ENCODE data around the gene RPL9. TPM values are rescaled to one million over a fixed set of nuclear protein-coding genes. Genes with fewer than 3 reads are reported as not detected.

Gene RPL9
- total RNA-seq, 1 donor from 2014 or later, result 1,349 TPM

- no peak for TF ChIP-seq CTCF (IDR thresholded peaks at IDR 0.05; ENCODE audit: unreplicated experiment)
- DNase-seq (ENCODE audit: low spot score, unreplicated experiment), result peak; percentile 28
- Mint-ChIP-seq H3K36me3 (ENCODE audit: insufficient read depth) (peaks cover 8% of the 10 kb centered on the region), H3K4me1 (ENCODE audit: low read depth) (peaks cover 16% of the 10 kb centered on the region), H3K9me3 (ENCODE audit: low read depth) (no peaks in the 10 kb centered on the region), H3K27ac (peak overlapping the region; percentile 59), H3K4me3 (ENCODE audit: low read depth) (peak overlapping the region; percentile 70), H3K27me3 (no peaks in the 10 kb centered on the region)
These were observed 11.7 kb downstream of the RPL9 start for GRCh38 chr4:39446842-39447573.

- Mint-ChIP-seq H3K4me1 (ENCODE audit: low read depth) (peaks cover 14% of the 10 kb centered on the region), H3K36me3 (ENCODE audit: insufficient read depth) (peaks cover 4% of the 10 kb centered on the region), H3K27me3 (no peaks in the 10 kb centered on the region), H3K9me3 (ENCODE audit: low read depth) (no peaks in the 10 kb centered on the region), H3K4me3 (ENCODE audit: low read depth) (peak overlapping the region; percentile 70), H3K27ac (no peak overlapping the region)
- no peak for DNase-seq (ENCODE audit: low spot score, unreplicated experiment)
- TF ChIP-seq CTCF (IDR thresholded peaks at IDR 0.05; ENCODE audit: unreplicated experiment), result no peak
These were observed 12.3 kb downstream of the RPL9 start for GRCh38 chr4:39446483-39446841.

- Mint-ChIP-seq H3K4me3 (ENCODE audit: low read depth) (no peak overlapping the region), H3K27me3 (peaks cover 3% of the 10 kb centered on the region), H3K4me1 (ENCODE audit: low read depth) (no peaks in the 10 kb centered on the region), H3K36me3 (ENCODE audit: insufficient read depth) (no peaks in the 10 kb centered on the region), H3K27ac (no peak overlapping the region), H3K9me3 (ENCODE audit: low read depth) (no peaks in the 10 kb centered on the region)
- TF ChIP-seq CTCF (IDR thresholded peaks at IDR 0.05; ENCODE audit: unreplicated experiment), result no peak
- no peak for DNase-seq (ENCODE audit: low spot score, unreplicated experiment)
These were observed 15.7 kb downstream of the RPL9 start for GRCh38 chr4:39442998-39443397.

GRCh38 chr4:39441593-39441992, 17.1 kb downstream of the RPL9 start:
- Mint-ChIP-seq H3K36me3 (ENCODE audit: insufficient read depth) (no peaks in the 10 kb centered on the region), H3K27me3 (peaks cover 3% of the 10 kb centered on the region), H3K9me3 (ENCODE audit: low read depth) (no peaks in the 10 kb centered on the region), H3K4me1 (ENCODE audit: low read depth) (no peaks in the 10 kb centered on the region), H3K4me3 (ENCODE audit: low read depth) (no peak overlapping the region), H3K27ac (no peak overlapping the region)
- no peak for TF ChIP-seq CTCF (IDR thresholded peaks at IDR 0.05; ENCODE audit: unreplicated experiment)
- no peak for DNase-seq (ENCODE audit: low spot score, unreplicated experiment)

- no peaks in the 10 kb centered on the region for H3K9me3 Mint-ChIP-seq (ENCODE audit: low read depth)
- H3K27ac Mint-ChIP-seq, result no peak overlapping the region
- no peak overlapping the region for H3K4me3 Mint-ChIP-seq (ENCODE audit: low read depth)
- H3K27me3 Mint-ChIP-seq, result peaks cover 3% of the 10 kb centered on the region
- TF ChIP-seq CTCF (IDR thresholded peaks at IDR 0.05; ENCODE audit: unreplicated experiment), result peak; percentile 27
- no peaks in the 10 kb centered on the region for H3K4me1 Mint-ChIP-seq (ENCODE audit: low read depth)
- DNase-seq (ENCODE audit: low spot score, unreplicated experiment), result no peak
- no peaks in the 10 kb centered on the region for H3K36me3 Mint-ChIP-seq (ENCODE audit: insufficient read depth)
These were observed 22.8 kb downstream of the RPL9 start for GRCh38 chr4:39435659-39436563.

Measured in progenitor cell of endocrine pancreas (in vitro differentiated cells).